ENCODE measurements around the gene LRRC66. TPM values are rescaled to one million over a fixed set of nuclear protein-coding genes. Genes with fewer than 3 reads are reported as not detected.

Gene LRRC66, protein sequence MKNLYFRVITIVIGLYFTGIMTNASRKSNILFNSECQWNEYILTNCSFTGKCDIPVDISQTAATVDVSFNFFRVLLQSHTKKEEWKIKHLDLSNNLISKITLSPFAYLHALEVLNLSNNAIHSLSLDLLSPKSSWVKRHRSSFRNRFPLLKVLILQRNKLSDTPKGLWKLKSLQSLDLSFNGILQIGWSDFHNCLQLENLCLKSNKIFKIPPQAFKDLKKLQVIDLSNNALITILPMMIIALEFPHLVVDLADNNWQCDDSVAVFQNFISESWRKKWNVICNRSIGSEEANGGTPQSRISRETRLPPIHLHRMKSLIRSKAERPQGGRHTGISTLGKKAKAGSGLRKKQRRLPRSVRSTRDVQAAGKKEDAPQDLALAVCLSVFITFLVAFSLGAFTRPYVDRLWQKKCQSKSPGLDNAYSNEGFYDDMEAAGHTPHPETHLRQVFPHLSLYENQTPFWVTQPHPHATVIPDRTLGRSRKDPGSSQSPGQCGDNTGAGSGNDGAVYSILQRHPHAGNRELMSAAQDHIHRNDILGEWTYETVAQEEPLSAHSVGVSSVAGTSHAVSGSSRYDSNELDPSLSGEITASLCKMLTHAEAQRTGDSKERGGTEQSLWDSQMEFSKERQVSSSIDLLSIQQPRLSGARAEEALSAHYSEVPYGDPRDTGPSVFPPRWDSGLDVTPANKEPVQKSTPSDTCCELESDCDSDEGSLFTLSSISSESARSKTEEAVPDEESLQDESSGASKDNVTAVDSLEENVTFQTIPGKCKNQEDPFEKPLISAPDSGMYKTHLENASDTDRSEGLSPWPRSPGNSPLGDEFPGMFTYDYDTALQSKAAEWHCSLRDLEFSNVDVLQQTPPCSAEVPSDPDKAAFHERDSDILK
- 0.07 TPM in 1 of 2 replicates, not detected in the other for total RNA-seq

DNA sequence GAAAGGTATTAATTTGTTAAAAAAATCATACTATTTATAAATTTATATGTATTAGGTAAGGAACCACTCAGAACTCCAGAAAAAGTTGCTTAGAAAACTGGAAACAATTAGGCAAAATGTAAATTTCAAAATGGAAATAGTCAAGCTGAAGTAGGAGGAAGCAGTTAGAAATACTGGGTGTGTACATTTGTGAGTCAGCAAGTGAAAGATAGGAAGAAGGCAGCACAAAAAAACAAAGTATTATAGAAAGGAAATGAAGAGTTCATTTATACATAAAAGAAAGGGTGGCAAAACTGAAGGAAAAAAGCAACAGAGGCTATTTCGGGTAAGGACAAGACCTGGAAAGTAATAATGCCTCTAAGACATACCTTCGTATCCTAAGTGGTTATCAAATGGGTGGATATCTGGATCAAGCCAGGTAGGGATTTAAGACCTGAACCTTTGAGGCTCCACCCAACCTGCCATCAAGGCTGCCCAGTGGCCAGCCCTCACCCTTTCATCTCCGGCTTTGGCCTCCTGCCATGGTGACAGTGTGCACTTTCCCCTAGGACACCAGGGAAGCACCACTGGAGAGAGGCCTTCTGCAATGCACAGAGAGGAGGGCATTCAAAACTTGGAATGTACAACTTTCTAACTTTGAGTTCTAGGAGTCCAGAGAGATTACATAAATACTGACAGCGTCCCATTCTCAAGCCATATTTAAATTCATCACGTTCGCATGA lies at the start of gene LRRC66:
TSS of gene LRRC66 (minus strand) at position 428 of the 722 bp plus-strand sequence. CDS start 2,750 bp downstream, outside the sequence.
- TF ChIP-seq, protein P1, sequence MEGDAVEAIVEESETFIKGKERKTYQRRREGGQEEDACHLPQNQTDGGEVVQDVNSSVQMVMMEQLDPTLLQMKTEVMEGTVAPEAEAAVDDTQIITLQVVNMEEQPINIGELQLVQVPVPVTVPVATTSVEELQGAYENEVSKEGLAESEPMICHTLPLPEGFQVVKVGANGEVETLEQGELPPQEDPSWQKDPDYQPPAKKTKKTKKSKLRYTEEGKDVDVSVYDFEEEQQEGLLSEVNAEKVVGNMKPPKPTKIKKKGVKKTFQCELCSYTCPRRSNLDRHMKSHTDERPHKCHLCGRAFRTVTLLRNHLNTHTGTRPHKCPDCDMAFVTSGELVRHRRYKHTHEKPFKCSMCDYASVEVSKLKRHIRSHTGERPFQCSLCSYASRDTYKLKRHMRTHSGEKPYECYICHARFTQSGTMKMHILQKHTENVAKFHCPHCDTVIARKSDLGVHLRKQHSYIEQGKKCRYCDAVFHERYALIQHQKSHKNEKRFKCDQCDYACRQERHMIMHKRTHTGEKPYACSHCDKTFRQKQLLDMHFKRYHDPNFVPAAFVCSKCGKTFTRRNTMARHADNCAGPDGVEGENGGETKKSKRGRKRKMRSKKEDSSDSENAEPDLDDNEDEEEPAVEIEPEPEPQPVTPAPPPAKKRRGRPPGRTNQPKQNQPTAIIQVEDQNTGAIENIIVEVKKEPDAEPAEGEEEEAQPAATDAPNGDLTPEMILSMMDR (conservative IDR thresholded peaks at IDR 0.05; ENCODE audit: low read depth, low read length) = no peak
- no peak within 1 kb of the TSS for H3K4me3 ChIP-seq (ENCODE audit: low read depth, low read length)
- DNase-seq (ENCODE audit: low read depth) = no peak

DNA sequence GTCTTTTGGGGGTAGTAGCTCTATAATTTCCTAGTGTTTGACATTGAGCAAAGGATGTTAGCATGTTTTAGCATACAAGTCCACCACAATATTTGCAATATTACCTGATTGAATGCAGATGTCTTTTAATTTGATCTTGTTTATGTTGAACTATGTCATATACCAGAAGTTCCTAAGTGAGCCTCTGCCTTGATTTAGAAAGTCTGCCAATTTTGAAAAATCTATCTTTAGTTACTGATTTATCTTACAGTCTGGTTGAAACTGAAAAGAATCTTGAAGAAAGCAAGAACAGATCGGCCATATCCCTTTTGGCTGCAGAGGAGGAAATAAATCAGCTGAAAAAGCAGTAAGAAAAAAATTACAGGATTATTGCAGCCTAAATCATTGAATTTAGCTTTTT lies 49.4 kb upstream of the LRRC66 start:
- H3K4me3 ChIP-seq (ENCODE audit: low read depth, low read length) = no peak overlapping the region
- TF ChIP-seq, protein P1 (conservative IDR thresholded peaks at IDR 0.05; ENCODE audit: low read depth, low read length) = no peak
- DNase-seq (ENCODE audit: low read depth) = no peak

DNA sequence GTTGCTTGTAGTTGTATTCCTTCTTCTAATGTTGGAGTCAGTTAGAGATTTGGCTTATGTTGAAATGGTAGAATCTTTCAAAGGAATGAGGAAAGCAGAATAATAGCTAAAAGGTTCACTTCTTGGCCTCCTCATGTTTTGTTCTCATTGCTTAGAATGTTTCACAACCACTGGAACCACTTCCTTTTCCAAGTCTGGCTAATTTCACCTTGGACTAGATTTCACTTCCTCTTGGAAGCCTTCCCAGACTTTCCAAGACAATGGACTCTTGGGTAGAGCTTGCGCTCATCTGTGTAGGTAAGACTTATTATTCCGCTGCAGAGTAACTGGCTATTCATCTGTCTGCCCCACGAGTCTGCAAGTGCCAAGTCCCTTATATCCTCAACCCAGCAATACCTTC lies 39.2 kb upstream of the LRRC66 start:
- TF ChIP-seq, protein P1 (conservative IDR thresholded peaks at IDR 0.05; ENCODE audit: low read depth, low read length) = no peak
- peak; percentile 83 for DNase-seq (ENCODE audit: low read depth)
- no peak overlapping the region for H3K4me3 ChIP-seq (ENCODE audit: low read depth, low read length)

DNA sequence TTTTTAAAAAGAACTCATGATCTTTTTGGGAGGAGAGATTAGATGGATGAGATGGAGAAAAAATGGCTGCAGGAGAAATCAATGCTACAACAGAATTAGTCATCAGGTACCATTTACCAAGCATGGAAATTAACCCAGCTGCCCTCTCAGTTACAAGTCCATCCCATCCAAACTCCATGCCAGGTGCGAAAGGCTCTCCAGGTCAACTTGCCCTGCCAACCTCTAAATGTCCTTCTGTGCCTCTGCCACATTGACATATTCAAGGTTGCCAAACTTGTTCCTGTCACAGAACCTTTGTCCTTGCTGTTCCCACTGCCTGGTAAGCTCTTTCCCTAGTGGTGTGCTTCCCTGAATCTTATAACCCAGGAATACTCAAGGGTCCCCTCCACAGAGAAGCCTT lies 38.1 kb upstream of the LRRC66 start:
- TF ChIP-seq, protein P1 (conservative IDR thresholded peaks at IDR 0.05; ENCODE audit: low read depth, low read length) = no peak
- no peak for DNase-seq (ENCODE audit: low read depth)
- no peak overlapping the region for H3K4me3 ChIP-seq (ENCODE audit: low read depth, low read length)

DNA sequence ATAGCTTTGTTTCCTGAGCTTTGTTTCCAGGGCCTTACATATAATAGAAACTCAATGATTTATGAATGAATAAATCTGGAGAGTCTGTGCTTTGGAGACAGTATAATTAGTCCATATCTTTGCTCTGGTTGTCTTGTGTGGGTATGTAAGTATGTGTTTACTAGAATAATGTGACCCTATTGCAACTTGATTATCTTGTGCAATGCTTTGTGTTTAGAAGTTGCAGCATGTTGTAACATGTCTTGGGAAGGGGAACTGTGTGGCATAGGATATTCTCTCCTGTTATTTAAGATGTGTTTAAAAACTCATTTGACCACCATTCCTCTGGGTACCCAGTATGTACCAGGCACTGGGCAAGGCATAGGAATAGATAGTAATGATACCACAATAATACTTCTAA lies 37.0 kb upstream of the LRRC66 start:
- H3K4me3 ChIP-seq (ENCODE audit: low read depth, low read length) = no peak overlapping the region
- TF ChIP-seq, protein P1 (conservative IDR thresholded peaks at IDR 0.05; ENCODE audit: low read depth, low read length) = no peak
- DNase-seq (ENCODE audit: low read depth) = no peak

DNA sequence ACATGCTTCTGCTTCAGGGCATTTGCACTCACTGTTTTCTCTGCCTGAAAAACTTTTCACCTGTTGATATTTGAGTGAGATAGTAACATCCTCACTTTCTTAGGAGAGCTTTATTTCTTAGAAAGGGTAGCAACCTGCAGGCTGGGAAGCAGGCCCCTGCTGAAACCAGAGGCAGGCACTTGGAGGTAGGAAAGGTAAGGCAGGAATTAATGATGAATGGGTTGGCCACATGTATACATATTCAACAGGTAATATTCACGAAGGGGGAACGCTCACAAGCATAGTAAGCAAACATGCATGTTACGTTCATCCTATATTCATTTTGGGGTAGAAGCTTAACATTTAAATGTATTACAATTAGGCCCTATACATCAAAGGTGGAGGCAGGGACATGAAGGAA lies 34.1 kb upstream of the LRRC66 start:
- TF ChIP-seq, protein P1 (conservative IDR thresholded peaks at IDR 0.05; ENCODE audit: low read depth, low read length) = no peak
- H3K4me3 ChIP-seq (ENCODE audit: low read depth, low read length) = no peak overlapping the region
- DNase-seq (ENCODE audit: low read depth) = no peak
